H9 (cell line): ENCODE measurements around the gene BAIAP2L1. TPM values are rescaled to one million over a fixed set of nuclear protein-coding genes. Genes with fewer than 3 reads are reported as not detected.
A peak's percentile ranks its signal among the peaks of the same experiment; 100 is the strongest.

Source experiments
- DNase-seq: peaks from one replicate; pipeline ENCODE4 v3.0.0-alpha.2; 2017
- H2AFZ ChIP-seq: one replicate; pipeline ENCODE4 v1.6.1; 2013; ENCODE audit warnings: mild to moderate bottlenecking, low read length, control low read depth, moderate library complexity
- H2AK5ac ChIP-seq: 2 replicates; pipeline ENCODE4 v1.6.1; 2013; ENCODE audit warnings: low read length, control low read depth, mixed read lengths; ENCODE audit not compliant: insufficient read length
- H2BK120ac ChIP-seq: one replicate; pipeline ENCODE4 v1.6.1; 2013; ENCODE audit warnings: low read depth, mild to moderate bottlenecking, low read length, control low read depth, inconsistent platforms; ENCODE audit not compliant: poor library complexity, severe bottlenecking
- H2BK12ac ChIP-seq: 2 replicates; pipeline ENCODE4 v1.6.1; 2013; ENCODE audit warnings: low read length, control low read depth, mixed read lengths, low read depth; ENCODE audit not compliant: insufficient read length
- H2BK15ac ChIP-seq: 2 replicates; pipeline ENCODE4 v1.6.1; 2013; ENCODE audit warnings: low read depth, low read length, control low read depth
- H2BK20ac ChIP-seq: one replicate; pipeline ENCODE4 v1.6.1; 2013; ENCODE audit warnings: low read depth, mild to moderate bottlenecking, low read length, control low read depth, inconsistent platforms; ENCODE audit not compliant: poor library complexity, severe bottlenecking
- H2BK5ac ChIP-seq: 2 replicates; pipeline ENCODE4 v1.6.1; 2013; ENCODE audit warnings: low read length, control low read depth, mixed read lengths; ENCODE audit not compliant: insufficient read length
- H3K14ac ChIP-seq: 2 replicates; pipeline ENCODE4 v1.6.1; 2013; ENCODE audit warnings: low read length, control low read depth; ENCODE audit not compliant: insufficient read depth
- H3K18ac ChIP-seq: 2 replicates; pipeline ENCODE4 v1.6.1; 2013; ENCODE audit warnings: low read depth, mild to moderate bottlenecking, mixed read lengths, low read length, control low read depth; ENCODE audit not compliant: insufficient read length
- H3K23ac ChIP-seq: 2 replicates; pipeline ENCODE4 v1.6.1; 2013; ENCODE audit warnings: low read length, control low read depth, mixed read lengths, low read depth; ENCODE audit not compliant: insufficient read length
- H3K23me2 ChIP-seq: 2 replicates; pipeline ENCODE4 v1.6.1; 2013; ENCODE audit warnings: low read depth, mild to moderate bottlenecking, mixed read lengths, low read length, control low read depth; ENCODE audit not compliant: insufficient read length, poor library complexity, severe bottlenecking
- H3K27ac ChIP-seq: 2 replicates; pipeline ENCODE4 v1.5.1; 2013; ENCODE audit warnings: low read length, control low read depth, mixed read lengths, low read depth; ENCODE audit not compliant: insufficient read length
- H3K27me3 ChIP-seq: 2 replicates; pipeline ENCODE4 v1.6.1; 2013; ENCODE audit warnings: low read length, control low read depth, inconsistent platforms; ENCODE audit not compliant: insufficient read depth
- H3K4ac ChIP-seq: 2 replicates; pipeline ENCODE4 v1.6.1; 2013; ENCODE audit warnings: low read depth, mild to moderate bottlenecking, control low read depth, inconsistent platforms, low read length, moderate library complexity
- H3K4me1 ChIP-seq: 2 replicates; pipeline ENCODE4 v1.6.1; 2013; ENCODE audit warnings: low read length, control low read depth, inconsistent platforms; ENCODE audit not compliant: insufficient read depth
- H3K4me2 ChIP-seq: 2 replicates; pipeline ENCODE4 v1.6.1; 2013; ENCODE audit warnings: low read length, control low read depth, mixed read lengths; ENCODE audit not compliant: insufficient read length, insufficient read depth
- H3K56ac ChIP-seq: 2 replicates; pipeline ENCODE4 v1.6.1; 2013; ENCODE audit warnings: low read depth, mild to moderate bottlenecking, mixed read lengths, low read length, control low read depth; ENCODE audit not compliant: insufficient read length
- H3K79me1 ChIP-seq: 2 replicates; pipeline ENCODE4 v1.6.1; 2013; ENCODE audit warnings: low read depth, mild to moderate bottlenecking, moderate library complexity, low read length, control low read depth, inconsistent platforms; ENCODE audit not compliant: insufficient read depth, poor library complexity, severe bottlenecking
- H3K79me2 ChIP-seq: 2 replicates; pipeline ENCODE4 v1.6.1; 2013; ENCODE audit warnings: low read length, control low read depth, inconsistent platforms; ENCODE audit not compliant: insufficient read depth
- H3K9ac ChIP-seq: 2 replicates; pipeline ENCODE4 v1.6.1; 2013; ENCODE audit warnings: low read length, control low read depth, mixed read lengths; ENCODE audit not compliant: insufficient read length; ENCODE audit errors: extremely low read depth
- H3K9me3 ChIP-seq: one replicate; pipeline ENCODE4 v1.6.1; 2013; ENCODE audit warnings: low read depth, low read length, inconsistent platforms; ENCODE audit not compliant: control insufficient read depth
- H3T11ph ChIP-seq: one replicate; pipeline ENCODE4 v1.6.1; 2013; ENCODE audit warnings: mild to moderate bottlenecking, low read length, control low read depth, inconsistent platforms
- H4K20me1 ChIP-seq: one replicate; pipeline ENCODE4 v1.6.1; 2013; ENCODE audit not compliant: control insufficient read depth, insufficient read length, insufficient read depth
- H4K5ac ChIP-seq: 2 replicates; pipeline ENCODE4 v1.6.1; 2013; ENCODE audit warnings: low read depth, mild to moderate bottlenecking, mixed read lengths, low read length, control low read depth; ENCODE audit not compliant: insufficient read length
- H4K8ac ChIP-seq: replicated peaks from 2 replicates; pipeline ENCODE4 v1.6.1; 2013; ENCODE audit warnings: low read length, control low read depth, mixed read lengths, low read depth; ENCODE audit not compliant: insufficient read length
- H4K91ac ChIP-seq: 2 replicates; pipeline ENCODE4 v1.6.1; 2013; ENCODE audit warnings: low read depth, mild to moderate bottlenecking, moderate library complexity, mixed read lengths, low read length, control low read depth; ENCODE audit not compliant: insufficient read length
- H3K27ac Mint-ChIP-seq, 3 experiments: 2 replicates in 2 of 3; 3 replicates in 1 of 3; pipeline ENCODE4 v1.8.0; 2020 to 2021; ENCODE audit warnings: mixed read lengths in 3 of 3, mild to moderate bottlenecking in 1 of 3, moderate library complexity in 1 of 3
- H3K27me3 Mint-ChIP-seq: 2 replicates; pipeline ENCODE4 v1.8.0; 2021; ENCODE audit warnings: low read depth, mild to moderate bottlenecking, moderate library complexity, mixed read lengths
- H3K36me3 Mint-ChIP-seq, 3 experiments: 2 replicates in 2 of 3; 3 replicates in 1 of 3; pipeline ENCODE4 v1.8.0; 2020 to 2021; ENCODE audit warnings: low read depth in 3 of 3, mixed read lengths in 3 of 3; ENCODE audit not compliant: insufficient read depth in 1 of 3
- H3K4me1 Mint-ChIP-seq, 2 experiments: 2 replicates each; pipeline ENCODE4 v1.8.0; 2020; ENCODE audit warnings: mixed read lengths in 2 of 2
- H3K4me3 Mint-ChIP-seq, 2 experiments: 2 replicates in 1 of 2; 3 replicates in 1 of 2; pipeline ENCODE4 v1.8.0; 2020 to 2021; ENCODE audit warnings: mild to moderate bottlenecking in 2 of 2, mixed read lengths in 2 of 2, moderate library complexity in 1 of 2
- H3K9me3 Mint-ChIP-seq, 2 experiments: 2 replicates in 1 of 2; 3 replicates in 1 of 2; pipeline ENCODE4 v1.8.0; 2020; ENCODE audit warnings: mild to moderate bottlenecking in 2 of 2, mixed read lengths in 2 of 2, moderate library complexity in 1 of 2
- CTCF ChIP-seq: fragments of 200-600 bp; sonication (generic); conservative IDR thresholded peaks from 3 replicates; pipeline ENCODE4 v1.8.0; 2021; ENCODE audit warnings: antibody characterized with exemption, mild to moderate bottlenecking
- WGBS: extraction: QIAGEN DNeasy Blood & Tissue Kit; methylation state at CpG from one replicate; pipeline ENCODE4 v1.1.7; 2013; ENCODE audit warnings: missing lambda C conversion rate, low lambda C conversion rate, mixed read lengths; ENCODE audit not compliant: insufficient read length; ENCODE audit errors: extremely low coverage; 5-methylcytosine and 5-hydroxymethylcytosine counted together
- total RNA-seq: library from RNA; stranded (reverse); gene quantifications from 2 replicates; pipeline ENCODE4 v1.2.1, GENCODE V29; 2021

BAIAP2L1 gene
- total RNA-seq, 1 experiment from 2014 or later = 25.9 TPM

- Histone ChIP-seq H2BK120ac (no peak overlapping the region), H3K4me1 (no peaks in the 10 kb centered on the region), H3K27ac (no peak overlapping the region), H2BK20ac (no peak overlapping the region), H3K27me3 (no peaks in the 10 kb centered on the region), H4K8ac (no peak overlapping the region), H2BK15ac (no peak overlapping the region), H4K20me1 (no peaks in the 10 kb centered on the region), H3T11ph (no peak overlapping the region), H3K9ac (no peak overlapping the region), H2AFZ (no peak overlapping the region), H3K79me1 (no peaks in the 10 kb centered on the region), H2AK5ac (no peak overlapping the region), H3K79me2 (no peaks in the 10 kb centered on the region), H3K18ac (no peak overlapping the region), H3K23ac (no peak overlapping the region), H4K5ac (no peak overlapping the region), H2BK12ac (no peak overlapping the region), H3K14ac (no peak overlapping the region), H3K56ac (no peak overlapping the region), H3K4me2 (peak overlapping the region; percentile 65), H4K91ac (no peak overlapping the region), H3K4ac (no peak overlapping the region), H3K9me3 (no peaks in the 10 kb centered on the region), H3K23me2 (peaks cover 6% of the 10 kb centered on the region), H2BK5ac (no peak overlapping the region)
- Mint-ChIP-seq H3K4me3 (peak overlapping the region; percentile 96 to 97), H3K27me3 (no peaks in the 10 kb centered on the region), H3K4me1 (peaks cover 14 to 19% of the 10 kb centered on the region in 2 experiments), H3K36me3 (no peaks in the 10 kb centered on the region; a peak in 2 of 7 replicates), H3K27ac (no peak overlapping the region; a peak in 1 of 7 replicates), H3K9me3 (no peaks in the 10 kb centered on the region)
- no CpG with 5 or more reads among the region's 3 CpGs for WGBS
- no peak for DNase-seq
- no peak for TF ChIP-seq CTCF
Observed at GRCh38 chr7:98250789-98251188, 150.1 kb downstream of the BAIAP2L1 start.
